AG08395 (cell line): ENCODE results near the gene GPC1.

Experiments
- DNase-seq: peaks from one replicate; pipeline ENCODE4 v3.0.0; 2012; ENCODE audit warnings: mixed read lengths, low spot score

The GPC1 gene

GRCh38 chr2:240500561-240501423, 65.3 kb downstream of the GPC1 start:
- no peak for DNase-seq

GRCh38 chr2:240501531-240501991, 66.1 kb downstream of the GPC1 start:
- DNase-seq: no peak

- DNase-seq: no peak
Observed at GRCh38 chr2:240502059-240502429, 66.6 kb downstream of the GPC1 start.

- DNase-seq: no peak
Observed at GRCh38 chr2:240502430-240503121, 67.1 kb downstream of the GPC1 start.

GRCh38 chr2:240503375-240503774, 67.9 kb downstream of the GPC1 start:
- no peak for DNase-seq

GRCh38 chr2:240503848-240504247, 68.4 kb downstream of the GPC1 start:
- no peak for DNase-seq

- no peak for DNase-seq
Observed at GRCh38 chr2:240505910-240506309, 70.4 kb downstream of the GPC1 start.

GRCh38 chr2:240506406-240507059, 71.1 kb downstream of the GPC1 start:
- no peak for DNase-seq

GRCh38 chr2:240507060-240507777, 71.8 kb downstream of the GPC1 start:
- DNase-seq: no peak

GRCh38 chr2:240507778-240508251, 72.4 kb downstream of the GPC1 start:
- DNase-seq: no peak

- DNase-seq: no peak
Observed at GRCh38 chr2:240508832-240509545, 73.5 kb downstream of the GPC1 start.

GRCh38 chr2:240509667-240510512, 74.4 kb downstream of the GPC1 start:
- no peak for DNase-seq

- no peak for DNase-seq
Observed at GRCh38 chr2:240510513-240511210, 75.2 kb downstream of the GPC1 start.

- no peak for DNase-seq
Observed at GRCh38 chr2:240511351-240512108, 76.1 kb downstream of the GPC1 start.

- DNase-seq: no peak
Observed at GRCh38 chr2:240512109-240512485, 76.6 kb downstream of the GPC1 start.

GRCh38 chr2:240512666-240513535, 77.4 kb downstream of the GPC1 start:
- DNase-seq: no peak

GRCh38 chr2:240513549-240514287, 78.3 kb downstream of the GPC1 start:
- peak; percentile 93 for DNase-seq
